K562 (cell line): ENCODE measurements around the gene ACAD8. TPM values are rescaled to one million over a fixed set of nuclear protein-coding genes. Genes with fewer than 3 reads are reported as not detected.

ENCODE experiments used
- FOXA3 ChIP-seq, 2 experiments: fragments of 450-650 bp in 1 of 2; sonication (generic) in 1 of 2; formaldehyde crosslinking; IDR thresholded peaks in 1 of 2; conservative IDR thresholded peaks in 1 of 2; 2 replicates each; pipeline versions ENCODE4 v1.4.0 to v1.8.0; 2020 to 2022; ENCODE audit warnings: mild to moderate bottlenecking in 2 of 2, missing genetic modification reagents in 1 of 2
- HNRNPK ChIP-seq: fragments of 200-400 bp; formaldehyde crosslinking; IDR thresholded peaks from one replicate; pipeline ENCODE4 v1.6.1; 2018; ENCODE audit warnings: mild to moderate bottlenecking, low read depth, low read length; ENCODE audit not compliant: poor library complexity, severe bottlenecking
- PHB ChIP-seq: fragments of 250-450 bp; sonication (Bioruptor Pico); IDR thresholded peaks from 2 replicates; pipeline ENCODE4 v1.5.0; 2021
- ZBTB17 ChIP-seq: fragments of 450-650 bp; formaldehyde crosslinking; IDR thresholded peaks from 2 replicates; pipeline ENCODE4 v1.4.0; 2020; ENCODE audit warnings: mild to moderate bottlenecking
- ZNF79 ChIP-seq: fragments of 250-450 bp; sonication (Bioruptor Pico); IDR thresholded peaks from 2 replicates; pipeline ENCODE4 v1.4.0; 2020; ENCODE audit warnings: low read depth, mild to moderate bottlenecking, moderate library complexity
- ZSCAN32 ChIP-seq: fragments of 450-650 bp; formaldehyde crosslinking; IDR thresholded peaks from 2 replicates; pipeline ENCODE4 v1.4.0; 2020; ENCODE audit warnings: mild to moderate bottlenecking, moderate library complexity
- polyA plus RNA-seq, 8 experiments: library from polyadenylated mRNA; depleted of rRNA in 4 of 8; stranded (reverse) in 5 of 8; unstranded in 3 of 8; fragments of >200 nt; fragmentation: Nextera tagmentation in 2 of 8; fragmentation: Illumina TruSeq in 1 of 8; extraction: Ambion mirVana in 2 of 8; extraction: Trizol in 1 of 8; gene quantifications; 2 replicates each; pipeline versions ENCODE4 v1.2.1 to v1.2.3, GENCODE V29; 2011 to 2014; ENCODE audit warnings: inconsistent platforms in 1 of 8, missing spikeins in 1 of 8
- total RNA-seq, 7 experiments: library from RNA; depleted of rRNA in 6 of 7; stranded (reverse); fragments of >200 nt in 6 of 7; fragmentation: Illumina TruSeq in 2 of 7; extraction: Trizol in 2 of 7; gene quantifications; 2 replicates each; pipeline versions ENCODE4 v1.2.1 to v1.2.3, GENCODE V29; 2011 to 2021; ENCODE audit warnings: low replicate concordance in 1 of 7
- TF ChIP-seq, protein P1 (sequence below): fragments of 250-450 bp; sonication (Bioruptor Pico); IDR thresholded peaks from 2 replicates; pipeline ENCODE4 v1.4.0; 2020; ENCODE audit warnings: borderline replicate concordance
- TF ChIP-seq, protein P2 (sequence below): fragments of 250-450 bp; sonication (Bioruptor Pico); IDR thresholded peaks from 2 replicates; pipeline ENCODE4 v1.4.0; 2020; ENCODE audit warnings: mild to moderate bottlenecking, moderate library complexity

Gene ACAD8
- total and polyA plus RNA-seq, 9 of the 15 experiments (the other 6 are each of a cell fraction or from before 2014, with no cell fraction given) = 6.5 to 34.1 (median 20.1) TPM

DNA sequence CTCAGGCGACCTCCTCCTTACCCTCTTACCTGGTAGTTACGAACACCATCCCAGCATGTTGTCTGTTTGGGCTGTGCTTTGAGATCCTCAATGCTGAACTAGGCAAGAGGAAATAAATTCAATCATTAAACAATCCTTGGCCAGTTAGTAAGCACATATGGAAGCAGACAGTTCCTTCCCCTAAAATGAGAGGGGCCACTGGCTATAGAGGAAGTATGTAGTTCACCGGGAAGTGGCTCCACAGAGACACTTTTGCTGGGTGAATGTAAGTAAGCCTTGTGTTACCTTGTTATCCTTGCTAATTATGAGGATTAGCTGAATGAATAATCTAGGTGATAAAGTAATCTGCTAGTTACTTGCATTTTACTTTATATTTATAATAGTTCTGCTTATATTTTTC lies 3.1 kb upstream of the ACAD8 start (continued):
- TF ChIP-seq ZBTB17 (CRISPR knock-in tag) = no peak
- TF ChIP-seq PHB (CRISPR knock-in tag) = no peak
- TF ChIP-seq FOXA3 (CRISPR knock-in tag; conservative IDR thresholded peaks at IDR 0.05 in 1 of 2, IDR thresholded peaks at IDR 0.05 in 1 of 2) = no peak
- TF ChIP-seq ZNF79 (CRISPR knock-in tag) = no peak
- TF ChIP-seq HNRNPK = no peak
- TF ChIP-seq ZSCAN32 (CRISPR knock-in tag) = no peak
- TF ChIP-seq, protein P1, sequence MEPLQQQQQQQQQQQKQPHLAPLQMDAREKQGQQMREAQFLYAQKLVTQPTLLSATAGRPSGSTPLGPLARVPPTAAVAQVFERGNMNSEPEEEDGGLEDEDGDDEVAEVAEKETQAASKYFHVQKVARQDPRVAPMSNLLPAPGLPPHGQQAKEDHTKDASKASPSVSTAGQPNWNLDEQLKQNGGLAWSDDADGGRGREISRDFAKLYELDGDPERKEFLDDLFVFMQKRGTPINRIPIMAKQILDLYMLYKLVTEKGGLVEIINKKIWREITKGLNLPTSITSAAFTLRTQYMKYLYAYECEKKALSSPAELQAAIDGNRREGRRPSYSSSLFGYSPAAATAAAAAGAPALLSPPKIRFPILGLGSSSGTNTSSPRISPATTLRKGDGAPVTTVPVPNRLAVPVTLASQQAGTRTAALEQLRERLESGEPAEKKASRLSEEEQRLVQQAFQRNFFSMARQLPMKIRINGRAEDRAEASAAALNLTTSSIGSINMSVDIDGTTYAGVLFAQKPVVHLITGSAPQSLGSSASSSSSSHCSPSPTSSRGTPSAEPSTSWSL (CRISPR knock-in tag) = no peak
- TF ChIP-seq, protein P2, sequence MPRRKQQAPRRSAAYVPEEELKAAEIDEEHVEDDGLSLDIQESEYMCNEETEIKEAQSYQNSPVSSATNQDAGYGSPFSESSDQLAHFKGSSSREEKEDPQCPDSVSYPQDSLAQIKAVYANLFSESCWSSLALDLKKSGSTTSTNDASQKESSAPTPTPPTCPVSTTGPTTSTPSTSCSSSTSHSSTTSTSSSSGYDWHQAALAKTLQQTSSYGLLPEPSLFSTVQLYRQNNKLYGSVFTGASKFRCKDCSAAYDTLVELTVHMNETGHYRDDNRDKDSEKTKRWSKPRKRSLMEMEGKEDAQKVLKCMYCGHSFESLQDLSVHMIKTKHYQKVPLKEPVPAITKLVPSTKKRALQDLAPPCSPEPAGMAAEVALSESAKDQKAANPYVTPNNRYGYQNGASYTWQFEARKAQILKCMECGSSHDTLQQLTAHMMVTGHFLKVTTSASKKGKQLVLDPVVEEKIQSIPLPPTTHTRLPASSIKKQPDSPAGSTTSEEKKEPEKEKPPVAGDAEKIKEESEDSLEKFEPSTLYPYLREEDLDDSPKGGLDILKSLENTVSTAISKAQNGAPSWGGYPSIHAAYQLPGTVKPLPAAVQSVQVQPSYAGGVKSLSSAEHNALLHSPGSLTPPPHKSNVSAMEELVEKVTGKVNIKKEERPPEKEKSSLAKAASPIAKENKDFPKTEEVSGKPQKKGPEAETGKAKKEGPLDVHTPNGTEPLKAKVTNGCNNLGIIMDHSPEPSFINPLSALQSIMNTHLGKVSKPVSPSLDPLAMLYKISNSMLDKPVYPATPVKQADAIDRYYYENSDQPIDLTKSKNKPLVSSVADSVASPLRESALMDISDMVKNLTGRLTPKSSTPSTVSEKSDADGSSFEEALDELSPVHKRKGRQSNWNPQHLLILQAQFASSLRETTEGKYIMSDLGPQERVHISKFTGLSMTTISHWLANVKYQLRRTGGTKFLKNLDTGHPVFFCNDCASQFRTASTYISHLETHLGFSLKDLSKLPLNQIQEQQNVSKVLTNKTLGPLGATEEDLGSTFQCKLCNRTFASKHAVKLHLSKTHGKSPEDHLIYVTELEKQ (CRISPR knock-in tag) = no peak
